GM18858 (cell line): ENCODE results near the gene FANCE.

Experiments
- ATAC-seq: cut with Tn5 transposase; IDR thresholded peaks from one replicate; pipeline ENCODE4 v1.9.1; 2021; ENCODE audit not compliant: unreplicated experiment

Gene FANCE, protein sequence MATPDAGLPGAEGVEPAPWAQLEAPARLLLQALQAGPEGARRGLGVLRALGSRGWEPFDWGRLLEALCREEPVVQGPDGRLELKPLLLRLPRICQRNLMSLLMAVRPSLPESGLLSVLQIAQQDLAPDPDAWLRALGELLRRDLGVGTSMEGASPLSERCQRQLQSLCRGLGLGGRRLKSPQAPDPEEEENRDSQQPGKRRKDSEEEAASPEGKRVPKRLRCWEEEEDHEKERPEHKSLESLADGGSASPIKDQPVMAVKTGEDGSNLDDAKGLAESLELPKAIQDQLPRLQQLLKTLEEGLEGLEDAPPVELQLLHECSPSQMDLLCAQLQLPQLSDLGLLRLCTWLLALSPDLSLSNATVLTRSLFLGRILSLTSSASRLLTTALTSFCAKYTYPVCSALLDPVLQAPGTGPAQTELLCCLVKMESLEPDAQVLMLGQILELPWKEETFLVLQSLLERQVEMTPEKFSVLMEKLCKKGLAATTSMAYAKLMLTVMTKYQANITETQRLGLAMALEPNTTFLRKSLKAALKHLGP

DNA sequence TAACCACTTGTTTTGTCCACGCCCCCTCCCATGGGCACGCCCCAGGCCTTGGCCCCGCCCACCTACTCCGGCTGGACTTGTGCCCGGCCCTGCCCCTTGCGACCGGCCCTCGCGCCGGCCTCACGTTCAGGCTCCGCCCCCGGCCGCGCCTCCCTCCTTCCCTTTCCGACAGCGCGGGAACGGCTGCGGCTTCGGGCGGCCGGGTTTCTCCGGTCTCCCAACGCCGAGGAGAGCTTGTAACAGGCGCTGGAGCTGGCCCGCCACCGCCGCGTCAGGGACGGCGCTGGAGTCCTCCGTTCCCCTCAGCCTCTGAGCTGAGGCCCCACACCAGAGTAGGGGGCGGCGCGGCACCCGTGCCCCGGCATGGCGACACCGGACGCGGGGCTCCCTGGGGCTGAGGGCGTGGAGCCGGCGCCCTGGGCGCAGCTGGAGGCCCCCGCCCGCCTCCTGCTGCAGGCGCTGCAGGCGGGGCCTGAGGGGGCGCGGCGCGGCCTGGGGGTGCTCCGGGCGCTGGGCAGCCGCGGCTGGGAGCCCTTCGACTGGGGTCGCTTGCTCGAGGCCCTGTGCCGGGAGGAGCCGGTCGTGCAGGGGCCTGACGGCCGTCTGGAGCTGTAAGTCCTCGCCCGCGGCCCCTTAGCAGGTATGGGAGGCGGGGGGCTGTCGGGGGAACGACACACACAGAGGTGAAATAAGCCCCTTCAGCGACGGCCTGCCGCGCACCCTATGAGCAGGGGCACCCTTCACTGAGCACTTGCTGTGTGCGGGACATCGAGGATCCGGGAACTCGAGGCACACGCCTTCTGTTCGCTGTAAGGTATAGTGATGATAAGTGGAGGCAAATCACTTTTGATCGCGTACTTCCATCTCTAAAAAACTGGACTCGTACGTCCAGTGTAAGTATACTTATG is at the start of gene FANCE:
FANCE (plus strand) TSS at position 156 of the 908 bp plus-strand sequence; CDS start at position 364, 208 bp downstream.
- peak; percentile 67 for ATAC-seq

DNA sequence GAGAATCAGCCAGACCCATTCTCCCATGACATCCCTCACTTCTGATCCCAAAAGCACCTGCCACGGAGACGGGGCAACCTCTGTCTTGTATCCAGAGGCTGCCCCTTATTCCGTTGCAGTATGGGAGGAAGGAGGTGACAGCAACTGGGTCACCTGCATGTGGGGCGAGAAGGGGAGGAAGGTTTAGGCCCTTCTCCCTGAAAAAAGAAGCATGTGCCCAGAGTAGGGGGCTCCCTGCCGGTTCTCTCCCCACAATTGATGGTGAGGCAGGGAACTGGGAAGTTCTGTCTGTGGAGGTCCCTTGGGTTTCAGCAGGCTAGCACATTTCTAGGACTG is 49.3 kb upstream of the FANCE start:
- ATAC-seq = no peak

DNA sequence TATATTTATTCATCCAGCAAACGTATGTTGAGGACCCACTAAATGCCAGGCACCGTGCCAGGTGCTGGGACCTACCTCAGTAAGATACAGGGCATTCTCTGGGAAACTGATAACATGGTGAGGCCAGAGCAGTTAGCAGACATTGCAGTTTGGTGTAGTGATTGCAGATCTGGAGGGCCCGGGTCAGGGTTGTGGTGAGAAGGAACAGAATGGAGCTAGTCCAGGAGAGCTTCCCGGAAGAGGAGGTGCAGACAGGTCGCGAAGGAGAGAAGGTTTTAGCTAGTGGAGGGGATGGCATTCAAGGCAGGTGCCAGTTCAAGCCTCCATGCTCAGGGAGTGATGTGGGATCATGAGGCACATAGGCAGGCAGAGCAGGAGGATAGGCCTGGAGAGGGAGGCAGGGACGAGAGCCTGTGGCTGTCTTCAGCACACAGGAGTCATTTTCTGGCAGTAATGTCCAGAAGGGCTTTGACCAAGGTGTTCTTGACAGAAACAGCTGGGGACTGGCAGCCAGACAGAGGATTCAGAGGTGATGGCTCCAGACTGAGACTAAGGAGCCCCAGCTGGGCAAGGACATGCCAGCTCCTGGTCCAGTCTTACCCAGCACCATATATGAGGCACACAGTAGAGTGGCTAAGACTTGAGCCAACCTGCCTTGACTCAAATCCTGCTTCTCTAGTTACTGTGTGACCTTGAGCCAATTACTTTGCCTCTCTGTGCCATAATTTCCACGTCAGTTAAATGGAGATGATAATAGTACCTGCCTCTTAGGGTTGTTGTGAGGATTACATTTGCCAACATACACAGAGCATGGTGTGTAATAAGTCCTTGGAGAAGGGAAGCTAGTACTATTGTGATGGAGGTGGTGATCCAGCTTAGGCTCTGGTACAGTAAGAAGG is 48.3 kb upstream of the FANCE start:
- ATAC-seq = no peak

DNA sequence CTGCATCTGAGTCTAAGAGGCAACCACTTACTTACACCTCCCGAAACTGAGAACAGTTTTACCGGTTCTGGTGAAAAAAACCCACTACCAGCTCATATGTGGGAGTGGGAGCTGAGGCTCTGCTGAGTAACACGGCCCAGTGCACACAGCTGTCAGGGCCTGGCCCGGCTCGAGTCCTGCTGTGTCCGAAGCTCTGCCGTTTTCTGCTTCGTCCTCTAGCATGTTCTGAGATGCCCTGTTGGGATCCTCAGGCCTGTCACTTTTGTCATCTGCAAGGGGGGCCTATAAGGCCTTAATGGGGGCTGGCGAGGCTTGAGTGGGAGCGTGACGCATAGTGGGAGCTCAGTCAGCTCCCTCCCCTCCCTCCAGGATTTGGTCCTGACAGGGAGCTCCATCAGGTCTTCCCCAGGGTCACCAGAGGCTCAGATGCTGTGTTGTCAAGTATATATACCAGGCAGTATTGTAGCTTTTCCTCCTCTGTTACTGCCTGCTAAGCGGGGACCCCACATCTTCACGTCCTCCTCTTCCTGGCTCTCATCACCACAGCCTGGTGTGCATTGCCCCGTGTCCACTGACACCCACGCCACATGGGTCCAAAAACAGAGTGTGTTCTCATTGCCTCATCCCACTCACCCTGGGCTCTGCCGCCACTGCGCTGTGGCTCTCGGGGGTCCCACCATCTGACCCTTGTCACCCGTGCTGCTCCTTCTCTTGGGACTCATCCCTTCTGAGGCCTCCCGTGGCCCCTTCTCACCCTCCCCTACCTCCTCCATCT is 45.2 kb upstream of the FANCE start:
- no peak for ATAC-seq

DNA sequence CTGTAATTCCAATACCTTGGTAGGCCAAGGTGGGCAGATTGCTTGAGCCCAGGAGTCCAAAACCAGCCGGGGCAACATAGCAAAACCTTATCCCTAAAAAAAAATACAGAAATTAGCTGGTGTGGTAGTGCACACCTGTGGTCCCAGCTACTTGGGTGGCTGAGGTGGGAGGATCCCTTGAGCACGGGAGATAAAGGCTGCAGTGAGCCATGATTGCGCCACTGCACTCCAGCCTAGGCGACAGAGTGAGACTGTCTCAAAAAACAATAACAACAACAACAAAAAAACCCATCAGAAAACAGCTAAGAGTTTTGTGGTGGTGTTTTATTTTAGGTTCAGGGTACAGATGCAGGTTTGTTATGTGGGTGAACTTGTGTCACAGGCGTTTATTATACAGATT is 42.9 kb upstream of the FANCE start:
- ATAC-seq = no peak

DNA sequence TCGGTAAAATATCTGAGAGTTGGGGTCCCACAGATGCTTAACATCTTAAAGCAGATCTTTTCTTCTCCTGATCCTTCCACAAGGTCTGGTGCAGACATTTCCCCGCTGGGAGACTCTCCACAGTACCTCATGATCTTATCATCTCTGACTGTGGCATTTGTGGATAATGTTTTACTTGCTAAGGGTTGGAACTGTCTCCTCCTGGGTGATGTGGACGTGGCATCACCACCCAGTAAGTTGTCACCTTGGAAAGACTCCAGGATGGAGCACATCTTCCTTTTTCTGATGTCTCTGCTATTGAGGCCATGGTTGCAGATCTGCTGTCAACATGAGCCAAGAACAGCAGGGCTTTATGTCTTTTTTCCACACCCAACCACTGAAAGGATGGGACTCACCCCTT is 42.0 kb upstream of the FANCE start:
- no peak for ATAC-seq

DNA sequence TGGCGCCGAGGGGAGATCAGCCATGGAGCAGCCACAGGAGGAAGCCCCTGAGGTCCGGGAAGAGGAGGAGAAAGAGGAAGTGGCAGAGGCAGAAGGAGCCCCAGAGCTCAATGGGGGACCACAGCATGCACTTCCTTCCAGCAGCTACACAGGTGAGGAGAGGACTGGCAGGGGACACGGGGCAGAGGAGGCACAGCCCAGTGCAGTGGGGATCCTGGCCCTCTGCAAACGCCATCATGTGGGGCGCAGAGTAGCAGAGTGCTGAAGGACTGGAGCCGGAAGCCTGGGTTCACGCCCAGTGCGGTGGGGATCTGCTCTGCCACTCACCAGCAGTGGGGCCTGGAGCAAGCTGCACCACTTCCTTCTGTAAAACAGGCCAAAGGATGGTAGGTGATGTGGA is 41.1 kb upstream of the FANCE start:
- ATAC-seq = no peak

DNA sequence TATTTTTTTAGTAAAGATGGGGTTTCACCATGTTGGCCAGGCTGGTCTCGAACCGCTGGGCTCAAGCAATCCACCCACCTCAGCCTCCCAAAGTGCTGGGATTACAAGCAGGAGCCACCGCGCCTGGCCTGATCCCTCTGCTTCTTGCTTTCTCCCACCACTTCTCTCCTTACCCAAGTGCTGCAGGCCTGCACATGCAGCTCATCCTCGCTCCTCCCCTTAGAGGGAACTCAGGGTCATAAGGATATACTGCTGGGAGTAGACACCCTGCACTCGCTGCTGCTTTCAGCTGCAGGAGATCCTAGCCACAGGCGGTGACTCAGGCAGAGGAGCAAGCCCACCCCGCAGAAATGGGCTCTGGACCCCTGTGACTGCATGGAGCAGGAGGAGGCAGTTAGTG is 40.0 kb upstream of the FANCE start:
- no peak for ATAC-seq

DNA sequence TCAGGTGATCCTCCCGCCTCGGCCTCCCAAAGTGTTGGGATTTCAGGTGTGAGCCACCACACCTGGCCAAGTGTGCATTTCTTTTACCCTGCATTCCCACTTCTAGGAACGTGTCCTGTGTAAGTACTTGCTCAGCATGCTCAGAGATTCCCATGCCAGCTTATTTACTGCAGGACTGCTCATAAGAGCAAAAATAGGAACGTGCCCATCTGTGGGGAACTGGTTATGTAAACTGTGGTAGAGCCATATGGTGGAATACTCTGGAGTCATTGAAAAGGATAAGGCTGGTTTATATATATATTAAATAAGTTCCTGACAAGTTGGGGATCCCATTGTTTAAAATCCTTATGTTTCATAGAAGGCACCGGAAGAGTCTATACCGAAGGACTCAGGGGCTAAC is 38.2 kb upstream of the FANCE start:
- no peak for ATAC-seq

DNA sequence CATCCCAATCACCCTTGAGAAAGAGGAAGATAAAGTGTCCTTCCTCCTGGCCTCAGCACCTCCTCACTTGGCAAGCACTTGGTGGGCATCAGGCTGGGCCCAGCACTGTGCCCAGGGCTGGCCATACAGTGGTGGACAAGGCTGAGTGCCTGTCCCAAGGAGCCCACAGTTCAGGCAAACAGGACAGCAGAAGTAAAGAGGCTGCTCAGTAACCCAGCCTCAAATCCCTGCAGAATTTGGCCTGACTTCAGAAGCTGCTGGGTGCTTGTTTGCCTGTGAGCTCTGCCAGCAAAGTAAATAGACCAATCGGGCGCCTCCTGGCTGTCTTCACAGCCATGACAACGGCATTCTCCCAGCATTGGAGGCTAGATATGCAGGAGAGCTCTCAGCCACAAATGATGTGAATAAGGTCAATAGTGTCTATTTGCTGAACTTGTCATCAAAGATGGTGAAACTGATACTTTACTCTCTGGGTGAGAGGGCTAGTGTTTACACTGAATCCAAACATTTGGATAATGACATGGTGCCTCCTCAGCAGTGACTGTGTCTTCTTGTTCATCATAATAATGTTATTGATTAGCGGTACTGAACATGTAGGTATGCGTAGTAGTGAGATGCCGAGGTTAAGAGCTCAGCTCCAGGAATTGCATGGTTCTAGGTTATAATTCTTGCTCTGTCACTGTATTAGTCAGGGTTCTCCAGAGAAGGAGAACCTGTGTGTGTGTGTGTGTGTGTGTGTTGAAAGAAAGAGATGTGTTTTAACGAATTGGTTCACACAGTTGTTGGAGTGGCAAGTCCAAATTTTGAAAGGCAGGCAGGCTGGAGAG is 36.9 kb upstream of the FANCE start:
- no peak for ATAC-seq

DNA sequence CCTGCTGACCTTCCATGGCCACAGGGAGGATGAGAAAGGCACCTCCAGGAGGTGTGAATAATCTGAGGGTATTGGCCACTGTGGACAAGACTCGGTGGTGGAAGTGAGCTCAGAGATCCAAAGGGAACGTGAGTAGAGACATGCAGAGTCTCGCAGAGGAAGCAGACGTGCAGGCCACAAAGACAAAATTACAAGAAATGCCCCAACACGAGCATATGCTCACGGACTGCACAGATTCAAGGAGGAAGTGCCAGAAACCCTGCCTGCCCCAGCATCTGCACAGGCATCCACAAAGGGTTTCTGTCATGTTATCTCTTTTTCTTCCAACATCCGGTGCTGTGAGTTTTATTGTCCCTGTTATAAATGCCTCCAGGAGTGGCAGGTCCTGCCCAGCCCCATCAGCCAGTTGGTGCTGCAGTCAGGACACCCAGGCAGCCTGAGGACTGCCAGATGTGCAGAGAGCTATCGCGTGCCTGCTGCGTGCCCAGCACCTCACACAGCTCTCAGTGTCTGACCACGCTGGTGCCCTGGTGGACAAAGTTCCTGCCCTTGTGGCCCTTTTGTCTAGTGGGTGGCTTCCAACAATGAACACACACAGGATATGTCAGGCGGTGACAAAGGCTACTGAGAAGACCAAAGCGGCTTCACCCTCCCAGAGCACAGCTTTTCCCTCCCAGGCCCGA is 34.0 kb upstream of the FANCE start:
- no peak for ATAC-seq

DNA sequence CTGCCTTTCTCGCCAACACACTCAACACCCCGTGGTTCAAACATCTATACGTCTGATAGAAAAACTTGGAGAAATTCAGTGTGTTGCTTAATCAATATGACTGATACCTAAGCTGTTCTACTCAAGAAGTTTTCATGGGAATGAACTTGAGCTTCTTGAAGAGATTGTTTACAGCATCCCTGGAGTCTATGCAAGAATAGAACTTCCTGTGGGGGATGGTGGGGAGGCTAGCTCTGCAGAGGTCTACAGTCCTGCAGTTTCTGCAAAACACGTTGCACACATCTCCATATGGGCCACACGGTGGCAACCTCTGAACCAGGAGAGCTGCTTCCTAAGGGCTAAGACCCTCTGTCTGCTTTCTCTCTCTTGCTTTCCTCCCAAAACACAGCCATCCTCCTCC is 32.7 kb upstream of the FANCE start:
- no peak for ATAC-seq

DNA sequence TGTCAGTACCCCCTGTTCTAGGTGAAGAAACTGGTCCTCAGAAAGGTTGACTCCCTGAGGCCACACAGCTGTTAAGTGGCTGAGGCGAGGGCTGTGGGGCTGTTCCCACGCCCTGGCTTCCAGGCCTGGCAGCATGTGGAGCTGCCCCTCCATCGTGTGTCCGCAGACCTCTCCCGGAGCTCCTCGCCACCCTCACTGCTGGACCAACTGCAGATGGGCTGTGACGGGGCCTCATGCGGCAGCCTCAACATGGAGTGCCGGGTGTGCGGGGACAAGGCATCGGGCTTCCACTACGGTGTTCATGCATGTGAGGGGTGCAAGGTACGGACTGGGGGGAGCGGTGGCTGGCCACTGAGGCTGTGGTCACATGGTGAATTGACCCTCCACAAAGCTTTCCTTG is 32.2 kb upstream of the FANCE start:
- no peak for ATAC-seq

DNA sequence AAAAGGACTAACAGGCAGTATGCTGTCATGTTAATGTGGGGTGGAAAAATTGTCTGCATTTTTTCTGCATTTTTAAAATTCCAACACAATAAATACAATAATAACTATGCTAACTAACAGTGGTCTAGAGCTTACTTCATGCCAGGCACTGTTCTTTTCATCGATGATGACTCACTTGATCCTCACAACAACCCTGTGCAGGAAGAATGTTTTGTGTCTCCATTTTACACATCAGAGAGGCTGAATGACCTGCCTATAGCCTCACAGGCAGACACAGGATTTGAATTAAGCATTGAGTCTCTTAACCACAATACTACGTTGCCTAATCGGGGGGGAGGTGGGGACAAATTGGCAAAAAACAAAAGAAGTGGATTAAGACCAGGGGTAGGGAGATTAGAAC is 26.9 kb upstream of the FANCE start:
- ATAC-seq = no peak

DNA sequence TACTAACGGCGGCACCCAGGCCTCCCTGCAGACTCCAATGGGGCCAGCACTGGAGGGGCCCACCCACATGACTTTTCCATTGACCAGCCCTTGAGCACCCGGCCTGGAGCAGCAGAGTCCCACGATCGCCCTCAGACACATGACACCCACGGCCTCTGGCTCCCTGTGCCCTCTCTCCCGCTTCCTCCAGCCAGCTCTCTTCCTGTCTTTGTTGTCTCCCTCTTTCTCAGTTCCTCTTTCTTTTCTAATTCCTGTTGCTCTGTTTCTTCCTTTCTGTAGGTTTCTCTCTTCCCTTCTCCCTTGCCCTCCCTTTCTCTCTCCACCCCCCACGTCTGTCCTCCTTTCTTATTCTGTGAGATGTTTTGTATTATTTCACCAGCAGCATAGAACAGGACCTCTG is 26.1 kb upstream of the FANCE start:
- ATAC-seq = no peak

DNA sequence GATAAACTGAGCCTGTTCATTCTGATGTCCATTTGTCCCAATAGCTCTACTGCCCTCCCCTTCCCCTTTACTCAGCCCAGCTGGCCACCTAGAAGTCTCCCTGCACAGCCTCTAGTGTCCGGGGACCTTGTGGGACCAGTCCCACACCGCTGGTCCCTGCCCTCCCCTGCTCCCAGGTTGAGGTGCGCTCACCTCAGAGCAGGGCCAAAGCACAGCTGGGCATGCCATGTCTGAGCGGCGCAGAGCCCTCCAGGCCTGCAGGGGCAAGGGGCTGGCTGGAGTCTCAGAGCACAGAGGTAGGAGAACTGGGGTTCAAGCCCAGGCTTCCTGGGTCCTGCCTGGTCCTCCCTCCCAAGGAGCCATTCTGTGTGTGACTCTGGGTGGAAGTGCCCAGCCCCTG is 24.7 kb upstream of the FANCE start:
- ATAC-seq = no peak

DNA sequence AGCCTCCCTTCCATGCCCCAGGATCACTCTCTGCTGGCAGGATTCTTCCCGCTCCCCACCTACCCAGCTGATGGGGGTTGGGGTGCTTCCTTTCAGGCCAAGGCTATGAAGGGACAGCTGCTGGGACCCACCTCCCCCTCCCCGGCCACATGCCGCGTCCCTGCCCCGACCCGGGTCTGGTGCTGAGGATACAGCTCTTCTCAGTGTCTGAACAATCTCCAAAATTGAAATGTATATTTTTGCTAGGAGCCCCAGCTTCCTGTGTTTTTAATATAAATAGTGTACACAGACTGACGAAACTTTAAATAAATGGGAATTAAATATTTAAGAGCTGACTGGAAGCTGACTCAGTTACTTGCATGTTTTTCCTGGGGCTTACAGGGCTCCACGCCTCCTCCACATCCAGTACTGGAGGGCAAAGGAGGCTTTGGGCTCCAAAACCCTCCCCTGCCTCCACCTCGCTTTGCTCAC is 24.3 kb upstream of the FANCE start:
- no peak for ATAC-seq

DNA sequence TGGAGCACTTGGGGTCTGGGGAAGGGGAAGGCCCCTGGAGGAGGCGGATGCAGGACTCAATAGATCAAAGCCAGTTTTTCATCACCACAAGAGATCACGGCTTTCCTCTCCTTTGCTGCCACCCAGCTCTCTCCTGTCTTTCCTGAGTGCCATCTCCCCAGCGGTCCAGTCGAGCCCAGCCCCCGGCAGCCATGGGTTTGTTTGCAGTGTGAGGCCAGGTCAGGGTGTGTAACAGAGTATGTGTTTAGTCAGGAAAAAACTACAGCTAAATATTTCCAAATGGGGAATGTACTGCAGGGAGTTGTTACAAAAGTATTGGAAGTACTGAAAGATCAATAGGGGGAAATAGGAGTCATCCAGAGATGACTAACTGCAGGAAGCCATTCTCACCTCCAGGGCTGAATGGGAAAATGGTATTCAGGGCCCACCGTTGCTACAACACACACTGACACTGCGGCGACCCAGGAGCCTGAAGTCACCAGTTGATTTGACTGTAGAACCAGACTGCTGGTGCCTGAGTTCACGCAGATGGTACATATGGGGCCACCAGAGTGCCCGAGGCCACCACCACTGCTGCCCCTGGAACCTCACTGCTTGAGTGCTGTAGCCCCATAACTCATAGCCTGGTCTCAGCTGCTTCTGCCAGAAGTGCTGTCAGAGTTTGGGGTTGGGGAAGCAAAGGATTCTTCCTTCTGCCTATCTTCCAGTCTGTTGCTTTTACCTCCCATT is 23.6 kb upstream of the FANCE start:
- no peak for ATAC-seq
